GM12892 (cell line): ENCODE measurements around the gene RTL10.

ENCODE experiments used
- POLR2A ChIP-seq: IDR thresholded peaks from 2 replicates; pipeline ENCODE4 v1.6.1; 2011; ENCODE audit warnings: low read depth, low read length, control low read depth
- POLR2AphosphoS5 ChIP-seq: IDR thresholded peaks from 2 replicates; pipeline ENCODE4 v1.6.1; 2011; ENCODE audit warnings: low read depth, low read length, control low read depth

- TF ChIP-seq POLR2AphosphoS5 (no peak), POLR2A (no peak)
Measured at GRCh38 chr22:19807914-19808872, 46.5 kb downstream of the RTL10 start.
